H1 (cell line): ENCODE data around the gene CIT. TPM values are rescaled to one million over a fixed set of nuclear protein-coding genes. Genes with fewer than 3 reads are reported as not detected.

Source experiments
- CTCF ChIA-PET: fragments of 300-600 bp; sonication (Branson Sonifier 250); formaldehyde crosslinking; loops from one replicate; lab custom pipeline; 2021; ENCODE audit not compliant: partially characterized antibody; lab: Charles Lee
- POLR2A ChIA-PET: fragments of 300-600 bp; sonication (Branson Sonifier 250); formaldehyde crosslinking; loops from one replicate; lab custom pipeline; 2021; ENCODE audit warnings: inconsistent platforms; ENCODE audit not compliant: partially characterized antibody; lab: Charles Lee
- DNase-seq, 2 experiments: peaks; one replicate each; pipeline versions ENCODE4 v3.0.0 to v3.0.0-alpha.2; 2010 to 2022; ENCODE audit warnings: low spot score in 2 of 2, low read depth in 1 of 2, mixed read lengths in 1 of 2
- FAIRE-seq: peaks from 2 replicates; lab custom pipeline; 2011; peaks lifted over from hg19 to GRCh38; lab: Jason Lieb, UNC
- H2AFZ ChIP-seq: 2 replicates; pipeline ENCODE4 v1.8.1; 2012; ENCODE audit warnings: low read length, inconsistent platforms
- H2AK5ac ChIP-seq: 2 replicates; pipeline ENCODE4 v1.6.1; 2013; ENCODE audit warnings: low read depth, low read length
- H2BK120ac ChIP-seq: replicated peaks from 2 replicates; pipeline ENCODE3; 2013; ENCODE audit warnings: low read depth, low read length, inconsistent platforms
- H2BK12ac ChIP-seq: 2 replicates; pipeline ENCODE4 v1.6.1; 2013; ENCODE audit warnings: low read depth, low read length
- H2BK15ac ChIP-seq: 2 replicates; pipeline ENCODE4 v1.6.1; 2013; ENCODE audit warnings: low read length
- H2BK20ac ChIP-seq: 2 replicates; pipeline ENCODE4 v1.6.1; 2013; ENCODE audit warnings: low read length
- H2BK5ac ChIP-seq: 2 replicates; pipeline ENCODE4 v1.6.1; 2013; ENCODE audit warnings: low read depth, low read length
- H3K14ac ChIP-seq: 2 replicates; pipeline ENCODE4 v1.6.1; 2013; ENCODE audit warnings: inconsistent platforms; ENCODE audit not compliant: insufficient read length
- H3K18ac ChIP-seq: 2 replicates; pipeline ENCODE4 v1.6.1; 2013; ENCODE audit warnings: low read length; ENCODE audit errors: extremely low read depth
- H3K23ac ChIP-seq: 2 replicates; pipeline ENCODE4 v1.6.1; 2013; ENCODE audit warnings: inconsistent platforms; ENCODE audit not compliant: insufficient read length
- H3K23me2 ChIP-seq: 2 replicates; pipeline ENCODE4 v1.6.1; 2013; ENCODE audit warnings: low read depth, low read length
- H3K27ac ChIP-seq: 2 replicates; pipeline ENCODE4 v1.6.1; 2011; ENCODE audit warnings: low read depth, low read length, inconsistent platforms
- H3K27me3 ChIP-seq, 4 experiments: replicated peaks in 1 of 4; 1 replicate in 1 of 4; 2 replicates in 3 of 4; pipeline versions ENCODE4 v1.6.1 to v1.8.1; 2011 to 2013; ENCODE audit warnings: low read length in 3 of 4, mild to moderate bottlenecking in 3 of 4, inconsistent platforms in 2 of 4, mixed read lengths in 2 of 4, moderate library complexity in 1 of 4; ENCODE audit not compliant: control insufficient read depth in 3 of 4, insufficient read depth in 3 of 4; ENCODE audit errors: extremely low read depth in 1 of 4
- H3K36me3 ChIP-seq, 4 experiments: 2 replicates each; pipeline versions ENCODE4 v1.6.1 to v1.8.1; 2011 to 2013; ENCODE audit warnings: mild to moderate bottlenecking in 4 of 4, low read length in 3 of 4, moderate library complexity in 2 of 4, control low read depth in 1 of 4, inconsistent platforms in 1 of 4; ENCODE audit not compliant: insufficient read depth in 4 of 4, control insufficient read depth in 2 of 4
- H3K4ac ChIP-seq: replicated peaks from 2 replicates; pipeline ENCODE3; 2013; ENCODE audit warnings: low read length, low read depth, mixed read lengths, inconsistent platforms; ENCODE audit not compliant: insufficient read length
- H3K4me1 ChIP-seq, 4 experiments: replicated peaks in 1 of 4; 1 replicate in 1 of 4; 2 replicates in 3 of 4; pipeline versions ENCODE4 v1.6.1 to v1.8.1; 2011 to 2013; ENCODE audit warnings: low read length in 3 of 4, inconsistent platforms in 2 of 4, mixed read lengths in 1 of 4; ENCODE audit not compliant: insufficient read depth in 4 of 4, control insufficient read depth in 3 of 4
- H3K4me2 ChIP-seq, 2 experiments: 2 replicates each; pipeline versions ENCODE4 v1.6.1 to v1.8.1; 2011 to 2013; ENCODE audit warnings: low read depth in 2 of 2, low read length in 2 of 2, control low read depth in 1 of 2, inconsistent platforms in 1 of 2, mild to moderate bottlenecking in 1 of 2; ENCODE audit not compliant: insufficient read depth in 1 of 2
- H3K4me3 ChIP-seq, 4 experiments: fragments of 200-600, 300-600 bp in 1 of 4; sonication (generic), shearing (Covaris generic), sonication (Bioruptor Twin) in 1 of 4; 2 replicates each; pipeline versions ENCODE4 v1.5.1 to v1.8.1; 2011 to 2016; ENCODE audit warnings: low read length in 4 of 4, low read depth in 3 of 4, control low read depth in 2 of 4, inconsistent platforms in 2 of 4, mild to moderate bottlenecking in 2 of 4, mixed read lengths in 1 of 4, moderate library complexity in 1 of 4; ENCODE audit not compliant: insufficient read depth in 2 of 4; ENCODE audit errors: extremely low read depth in 1 of 4
- H3K56ac ChIP-seq: replicated peaks from 2 replicates; pipeline ENCODE3; 2013; ENCODE audit warnings: low read depth, mild to moderate bottlenecking, mixed read lengths, low read length, inconsistent platforms; ENCODE audit not compliant: insufficient read length
- H3K79me1 ChIP-seq: 2 replicates; pipeline ENCODE4 v1.6.1; 2013; ENCODE audit warnings: low read depth, low read length, control low read depth
- H3K79me2 ChIP-seq, 2 experiments: 2 replicates each; pipeline versions ENCODE4 v1.6.1 to v1.8.1; 2012 to 2013; ENCODE audit warnings: low read length in 2 of 2, mild to moderate bottlenecking in 2 of 2, inconsistent platforms in 1 of 2; ENCODE audit not compliant: insufficient read depth in 2 of 2, control insufficient read depth in 1 of 2
- H3K9ac ChIP-seq, 4 experiments: replicated peaks in 1 of 4; 1 replicate in 1 of 4; 2 replicates in 3 of 4; pipeline versions ENCODE4 v1.6.1 to v1.8.1; 2011 to 2013; ENCODE audit warnings: low read depth in 3 of 4, low read length in 3 of 4, control low read depth in 2 of 4, mild to moderate bottlenecking in 2 of 4, moderate library complexity in 2 of 4, inconsistent platforms in 1 of 4; ENCODE audit errors: extremely low read depth in 1 of 4
- H3K9me3 ChIP-seq, 2 experiments: 2 replicates each; pipeline versions ENCODE4 v1.6.1 to v1.8.1; 2012 to 2013; ENCODE audit warnings: mild to moderate bottlenecking in 2 of 2, moderate library complexity in 2 of 2, control low read depth in 1 of 2, inconsistent platforms in 1 of 2, low read depth in 1 of 2, low read length in 1 of 2, mixed read lengths in 1 of 2; ENCODE audit not compliant: insufficient read depth in 2 of 2
- H4K20me1 ChIP-seq, 2 experiments: replicated peaks in 1 of 2; 2 replicates each; pipeline versions ENCODE3 to v1.8.1; 2011 to 2013; ENCODE audit warnings: inconsistent platforms in 2 of 2, low read length in 2 of 2, mild to moderate bottlenecking in 1 of 2; ENCODE audit not compliant: insufficient read depth in 2 of 2, control insufficient read depth in 1 of 2
- H4K5ac ChIP-seq: 2 replicates; pipeline ENCODE4 v1.6.1; 2013; ENCODE audit warnings: low read length, low read depth, mixed read lengths, inconsistent platforms; ENCODE audit not compliant: insufficient read length
- H4K8ac ChIP-seq: 2 replicates; pipeline ENCODE4 v1.8.0; 2013; ENCODE audit warnings: mild to moderate bottlenecking, moderate library complexity, low read length, inconsistent platforms; ENCODE audit not compliant: insufficient read depth; ENCODE audit errors: extremely low read depth
- H4K91ac ChIP-seq: replicated peaks from 2 replicates; pipeline ENCODE3; 2013; ENCODE audit warnings: low read length, mixed read lengths, inconsistent platforms; ENCODE audit not compliant: insufficient read length
- ATF2 ChIP-seq: IDR thresholded peaks from 2 replicates; pipeline ENCODE4 v1.6.1; 2012; ENCODE audit warnings: low read length, inconsistent platforms
- BACH1 ChIP-seq: IDR thresholded peaks from 2 replicates; pipeline ENCODE4 v1.6.1; 2012; ENCODE audit warnings: low read length, improper control_type of control experiment
- CHD2 ChIP-seq: IDR thresholded peaks from 2 replicates; pipeline ENCODE4 v1.6.1; 2012; ENCODE audit warnings: low read length, improper control_type of control experiment
- JUN ChIP-seq: IDR thresholded peaks from 2 replicates; pipeline ENCODE4 v1.6.1; 2011; ENCODE audit warnings: low read depth, mild to moderate bottlenecking, improper control_type of control experiment, low read length
- KDM1A ChIP-seq: fragments of 200-600, 300-600 bp; sonication (generic); IDR thresholded peaks from 2 replicates; pipeline ENCODE4 v1.7.1; 2016; ENCODE audit warnings: mild to moderate bottlenecking, low read length, borderline replicate concordance
- POLR2AphosphoS5 ChIP-seq: IDR thresholded peaks from 2 replicates; pipeline ENCODE4 v1.6.1; 2011; ENCODE audit warnings: low read depth, low read length
- RNF2 ChIP-seq: fragments of 200-900, 300-1000 bp; sonication (generic); IDR thresholded peaks from 2 replicates; pipeline ENCODE4 v1.7.1; 2016; ENCODE audit warnings: borderline replicate concordance, low read depth, mild to moderate bottlenecking, antibody characterized with exemption, low read length; ENCODE audit not compliant: poor library complexity, severe bottlenecking; ENCODE audit errors: missing control alignments
- SP4 ChIP-seq: IDR thresholded peaks from 2 replicates; pipeline ENCODE4 v1.6.1; 2012; ENCODE audit warnings: low read length, inconsistent platforms
- WGBS, 2 experiments: shearing (Covaris generic) in 1 of 2; methylation state at CpG; one replicate each; pipeline versions ENCODE4 v1.1.6 to v1.1.7; 2013 to 2015; ENCODE audit warnings: low lambda C conversion rate in 2 of 2, mixed read lengths in 2 of 2, inconsistent platforms in 1 of 2, low coverage in 1 of 2, missing lambda C conversion rate in 1 of 2; ENCODE audit not compliant: insufficient replicate concordance in 2 of 2, insufficient coverage in 1 of 2, insufficient read length in 1 of 2; ENCODE audit errors: extremely low coverage in 1 of 2, missing lambda C conversion rate in 1 of 2; 5-methylcytosine and 5-hydroxymethylcytosine counted together
- polyA plus RNA-seq, 7 experiments: library from polyadenylated mRNA; depleted of rRNA in 3 of 7; stranded (reverse) in 5 of 7; unstranded in 2 of 7; fragments of >200 nt in 5 of 7; fragments of 200-250 nt in 2 of 7; gene quantifications; 1 replicate in 5 of 7; 2 replicates in 1 of 7; 4 replicates in 1 of 7; pipeline versions ENCODE4 v1.2.1 to v1.2.3, GENCODE V29; 2011 to 2013; ENCODE audit warnings: missing spikeins in 2 of 7, mixed read lengths in 2 of 7
- total RNA-seq: library from RNA; stranded (reverse); fragmentation: NEBNext Ultra II Directional; extraction: Animal tissue kit (Norgen Biotek cat#: 25700); gene quantifications from 2 replicates; pipeline ENCODE4 v1.2.1, GENCODE V29; 2021

Gene CIT
- total and polyA plus RNA-seq, 2 of the 8 experiments (the other 6 are each of a cell fraction or from before 2014, with no cell fraction given), result 17.1 to 60.9 TPM

GRCh38 chr12:119825262-119825661 is 51.9 kb downstream of the CIT start:
- ChIA-PET CTCF (interaction anchor here (0.8 to 1.4 kb wide), 2 partner anchors 11 to 21 kb away, joined by 3 read pairs; no protein-coding TSS in a partner anchor), POLR2A (no interaction called here)
- no peak overlapping the region for H4K5ac ChIP-seq
- no peaks in the 10 kb centered on the region for H3K23me2 ChIP-seq
- no peak overlapping the region for H2AK5ac ChIP-seq
- WGBS, 2 experiments, result 92% methylated on average over 7 of the region's 7 CpGs; no CpG with 5 or more reads in 1 of the 2 experiments
- H2BK15ac ChIP-seq, result no peak overlapping the region
- no peak overlapping the region for H3K4me3 ChIP-seq
- DNase-seq (no peak), FAIRE-seq (no peak)
- H4K8ac ChIP-seq, result no peak overlapping the region
- H3K36me3 ChIP-seq, result peaks cover 0 to 17% (median 6%) of the 10 kb centered on the region in 4 experiments; a peak in 4 of 8 replicates
- no peaks in the 10 kb centered on the region for H4K20me1 ChIP-seq
- H2AFZ ChIP-seq, result no peak overlapping the region
- no peak overlapping the region for H3K56ac ChIP-seq
- H3K9me3 ChIP-seq, result no peaks in the 10 kb centered on the region
- H2BK5ac ChIP-seq, result no peak overlapping the region
- no peaks in the 10 kb centered on the region for H3K4me1 ChIP-seq
- H2BK12ac ChIP-seq, result no peak overlapping the region
- H3K18ac ChIP-seq, result no peak overlapping the region
- no peak overlapping the region for H2BK20ac ChIP-seq
- H3K27me3 ChIP-seq, result no peaks in the 10 kb centered on the region
- H3K79me2 ChIP-seq, result no peaks in the 10 kb centered on the region
- no peak overlapping the region for H4K91ac ChIP-seq
- H3K79me1 ChIP-seq, result no peaks in the 10 kb centered on the region
- H2BK120ac ChIP-seq, result no peak overlapping the region
- H3K27ac ChIP-seq, result no peak overlapping the region
- no peak overlapping the region for H3K4me2 ChIP-seq
- no peak overlapping the region for H3K23ac ChIP-seq
- no peak overlapping the region for H3K4ac ChIP-seq
- H3K14ac ChIP-seq, result no peak overlapping the region
- no peak overlapping the region for H3K9ac ChIP-seq
- no peak for TF ChIP-seq ATF2
- TF ChIP-seq SP4, result no peak
- TF ChIP-seq BACH1, result no peak
- no peak for TF ChIP-seq POLR2AphosphoS5
- TF ChIP-seq RNF2, result no peak
- no peak for TF ChIP-seq JUN
- no peak for TF ChIP-seq KDM1A
- no peak for TF ChIP-seq CHD2
